ENCODE data around the gene HECA.

DNA sequence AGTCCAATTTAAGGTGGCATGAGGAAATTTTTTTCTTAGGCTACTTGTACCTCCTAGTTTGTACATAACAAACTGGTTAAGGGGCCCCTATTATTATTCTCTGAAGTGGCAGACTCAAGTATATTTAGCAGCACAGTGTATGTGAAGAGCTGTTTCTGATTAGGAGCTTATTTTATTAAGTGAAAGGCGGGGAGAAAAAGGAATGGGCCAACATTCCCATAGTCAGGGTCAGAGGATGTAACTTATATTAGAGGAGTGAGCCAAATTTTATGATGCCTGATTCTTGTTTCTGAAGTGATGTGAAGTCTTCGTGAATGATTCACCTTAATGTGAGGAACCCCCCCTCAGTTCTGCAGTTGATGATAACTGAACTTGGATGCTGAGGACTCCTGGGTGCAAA, 2.8 kb downstream of the HECA start:
- TF ChIP-seq, protein P1, sequence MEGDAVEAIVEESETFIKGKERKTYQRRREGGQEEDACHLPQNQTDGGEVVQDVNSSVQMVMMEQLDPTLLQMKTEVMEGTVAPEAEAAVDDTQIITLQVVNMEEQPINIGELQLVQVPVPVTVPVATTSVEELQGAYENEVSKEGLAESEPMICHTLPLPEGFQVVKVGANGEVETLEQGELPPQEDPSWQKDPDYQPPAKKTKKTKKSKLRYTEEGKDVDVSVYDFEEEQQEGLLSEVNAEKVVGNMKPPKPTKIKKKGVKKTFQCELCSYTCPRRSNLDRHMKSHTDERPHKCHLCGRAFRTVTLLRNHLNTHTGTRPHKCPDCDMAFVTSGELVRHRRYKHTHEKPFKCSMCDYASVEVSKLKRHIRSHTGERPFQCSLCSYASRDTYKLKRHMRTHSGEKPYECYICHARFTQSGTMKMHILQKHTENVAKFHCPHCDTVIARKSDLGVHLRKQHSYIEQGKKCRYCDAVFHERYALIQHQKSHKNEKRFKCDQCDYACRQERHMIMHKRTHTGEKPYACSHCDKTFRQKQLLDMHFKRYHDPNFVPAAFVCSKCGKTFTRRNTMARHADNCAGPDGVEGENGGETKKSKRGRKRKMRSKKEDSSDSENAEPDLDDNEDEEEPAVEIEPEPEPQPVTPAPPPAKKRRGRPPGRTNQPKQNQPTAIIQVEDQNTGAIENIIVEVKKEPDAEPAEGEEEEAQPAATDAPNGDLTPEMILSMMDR (conservative IDR thresholded peaks at IDR 0.05; ENCODE audit: low read depth, low read length), result no peak
- TF ChIP-seq MXI1 (IDR thresholded peaks at IDR 0.05; ENCODE audit: borderline replicate concordance, low read depth, low read length), result no peak
- TF ChIP-seq POLR2A (IDR thresholded peaks at IDR 0.05; ENCODE audit: low read depth, low read length), result no peak
- no peak for TF ChIP-seq FOS (IDR thresholded peaks at IDR 0.05; ENCODE audit: low read depth, low read length)
- TF ChIP-seq MAZ (IDR thresholded peaks at IDR 0.05; ENCODE audit: borderline replicate concordance, low read depth, low read length), result no peak
- TF ChIP-seq BHLHE40 (IDR thresholded peaks at IDR 0.05; ENCODE audit: low read depth, low read length), result no peak
- TF ChIP-seq MAFK (IDR thresholded peaks at IDR 0.05; ENCODE audit: low read depth, low read length), result no peak
- no peak for TF ChIP-seq RFX5 (IDR thresholded peaks at IDR 0.05; ENCODE audit: low read depth, low read length)
- no peak for TF ChIP-seq SMC3 (IDR thresholded peaks at IDR 0.05; ENCODE audit: low read depth, low read length)
- TF ChIP-seq, protein P2, sequence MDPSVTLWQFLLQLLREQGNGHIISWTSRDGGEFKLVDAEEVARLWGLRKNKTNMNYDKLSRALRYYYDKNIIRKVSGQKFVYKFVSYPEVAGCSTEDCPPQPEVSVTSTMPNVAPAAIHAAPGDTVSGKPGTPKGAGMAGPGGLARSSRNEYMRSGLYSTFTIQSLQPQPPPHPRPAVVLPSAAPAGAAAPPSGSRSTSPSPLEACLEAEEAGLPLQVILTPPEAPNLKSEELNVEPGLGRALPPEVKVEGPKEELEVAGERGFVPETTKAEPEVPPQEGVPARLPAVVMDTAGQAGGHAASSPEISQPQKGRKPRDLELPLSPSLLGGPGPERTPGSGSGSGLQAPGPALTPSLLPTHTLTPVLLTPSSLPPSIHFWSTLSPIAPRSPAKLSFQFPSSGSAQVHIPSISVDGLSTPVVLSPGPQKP (IDR thresholded peaks at IDR 0.05; ENCODE audit: borderline replicate concordance, low read depth, low read length), result no peak
- no peak for TF ChIP-seq CEBPB (IDR thresholded peaks at IDR 0.05; ENCODE audit: low read depth, low read length)
